HG02970 (cell line): ENCODE measurements around the gene MFAP3L.
"Not testable (repeated sequence)": the region's sequence is repeated elsewhere in the genome, so short reads cannot be mapped to it uniquely, and the experiment has no call there.

Source experiments
- ATAC-seq: cut with Tn5 transposase; IDR thresholded peaks from one replicate; pipeline ENCODE4 v1.9.1; 2021; ENCODE audit warnings: mild to moderate bottlenecking, moderate library complexity, moderate number of reproducible peaks; ENCODE audit not compliant: unreplicated experiment, low FRiP score

MFAP3L gene

DNA sequence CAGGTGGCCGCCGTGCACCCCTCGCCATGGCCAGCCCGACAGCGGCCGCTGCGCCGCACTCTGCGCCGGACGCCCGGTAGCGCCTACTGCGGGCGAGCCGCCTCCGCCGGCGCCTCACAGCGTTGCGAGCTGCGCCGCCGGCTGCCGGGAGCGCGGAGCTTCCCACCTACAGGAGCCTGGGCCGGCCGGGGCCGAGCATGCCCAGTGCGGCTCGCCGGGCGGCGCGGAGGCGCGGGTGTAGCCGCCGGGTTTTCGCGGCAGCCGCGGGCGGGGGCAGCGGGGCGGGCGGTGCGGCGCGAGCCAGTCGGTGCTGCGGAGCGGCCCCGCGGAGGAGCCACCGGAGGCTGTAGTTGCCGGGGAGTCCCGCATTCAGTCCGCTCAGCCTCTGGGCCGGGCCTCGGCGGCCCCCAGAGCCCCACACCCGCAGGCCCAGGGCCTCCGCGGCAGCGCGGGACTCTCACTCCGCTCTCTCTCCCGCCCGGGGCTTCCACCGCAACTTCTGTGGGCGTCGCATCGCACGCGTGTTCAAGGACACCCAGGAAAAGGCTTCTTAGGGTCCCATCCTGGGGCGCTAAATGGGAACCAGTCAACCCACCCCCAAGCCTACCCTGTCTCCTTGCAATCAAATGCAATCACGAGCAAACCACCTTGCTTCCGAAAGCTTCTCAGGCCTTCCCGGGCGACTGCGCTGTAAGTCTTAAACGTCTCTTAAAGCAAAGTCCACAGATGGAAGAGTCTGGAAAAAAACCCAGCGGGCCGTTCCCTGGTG is at the start of gene MFAP3L:
TSS of gene MFAP3L (minus strand) at position 143 of the 769 bp plus-strand sequence. CDS start 20,518 bp downstream, outside the sequence.
- ATAC-seq, result peak; percentile 85

DNA sequence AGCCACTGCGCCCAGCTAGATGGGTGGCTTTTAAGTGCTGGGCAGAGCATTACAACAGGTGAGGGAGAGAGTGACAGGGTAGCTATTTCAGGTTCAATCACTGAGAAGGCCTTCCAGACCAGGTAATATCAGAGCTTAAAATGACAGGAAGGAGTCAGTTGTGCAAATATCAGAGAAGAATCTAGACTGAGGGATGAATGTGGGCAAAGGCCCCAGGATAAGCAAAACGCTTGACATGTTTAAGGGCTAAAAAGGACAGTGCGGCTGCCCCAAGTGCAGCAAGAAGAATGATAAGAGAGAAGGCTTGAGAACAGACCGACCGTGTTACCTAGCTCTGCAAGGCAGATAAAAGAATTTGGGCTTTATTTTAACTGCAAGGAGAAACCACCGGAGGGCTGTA is 45.0 kb upstream of the MFAP3L start:
- no peak for ATAC-seq

DNA sequence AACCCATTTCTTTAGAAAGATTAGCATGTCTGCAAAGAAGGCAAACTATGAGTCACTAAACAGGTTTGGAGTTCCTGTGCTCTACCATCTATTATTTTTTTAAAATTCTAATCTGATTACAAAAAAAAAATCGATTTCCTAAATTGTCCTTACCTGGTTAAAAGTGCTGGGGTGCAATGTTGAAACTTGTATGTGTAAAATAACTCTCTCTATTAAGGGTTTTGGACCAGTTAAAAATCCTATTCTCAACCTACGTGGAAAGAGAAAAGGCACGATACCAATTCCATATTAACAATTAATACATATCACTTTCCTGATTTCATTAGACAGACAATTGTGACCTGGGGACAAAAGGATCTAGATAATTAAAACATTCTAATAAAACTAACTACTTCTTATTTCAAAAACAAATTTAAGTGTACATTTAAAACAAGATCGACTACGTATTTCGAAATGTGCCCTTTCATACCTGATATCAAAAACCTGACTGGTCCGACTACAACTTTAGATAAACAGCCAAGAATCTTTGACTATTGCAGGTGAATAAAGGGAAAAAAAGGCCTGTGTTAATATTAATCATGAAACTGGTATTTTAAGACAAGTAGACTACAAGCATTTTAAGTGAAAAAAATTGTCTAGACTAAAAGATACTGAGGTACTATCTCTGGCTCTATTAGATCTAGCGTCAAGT is 42.4 kb upstream of the MFAP3L start:
- ATAC-seq, result no peak

DNA sequence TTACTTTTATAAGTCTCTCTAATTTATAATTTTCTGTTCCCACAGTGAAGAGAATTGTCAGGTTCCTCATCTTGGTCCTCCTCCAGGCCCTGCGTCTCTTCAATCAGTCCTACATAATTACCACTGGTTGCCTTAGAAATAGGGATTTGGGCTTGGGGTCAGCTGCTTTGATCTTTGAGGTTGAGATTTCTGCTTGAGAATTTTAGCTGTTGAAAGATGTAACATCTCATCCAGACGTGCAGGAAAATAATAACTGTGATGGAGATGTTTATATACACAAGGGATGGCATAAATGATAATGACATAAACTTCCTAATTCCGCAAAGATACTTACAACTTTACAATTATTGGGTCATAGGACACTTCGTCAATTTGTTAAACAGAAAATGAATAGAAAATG is 33.2 kb upstream of the MFAP3L start:
- no peak for ATAC-seq

DNA sequence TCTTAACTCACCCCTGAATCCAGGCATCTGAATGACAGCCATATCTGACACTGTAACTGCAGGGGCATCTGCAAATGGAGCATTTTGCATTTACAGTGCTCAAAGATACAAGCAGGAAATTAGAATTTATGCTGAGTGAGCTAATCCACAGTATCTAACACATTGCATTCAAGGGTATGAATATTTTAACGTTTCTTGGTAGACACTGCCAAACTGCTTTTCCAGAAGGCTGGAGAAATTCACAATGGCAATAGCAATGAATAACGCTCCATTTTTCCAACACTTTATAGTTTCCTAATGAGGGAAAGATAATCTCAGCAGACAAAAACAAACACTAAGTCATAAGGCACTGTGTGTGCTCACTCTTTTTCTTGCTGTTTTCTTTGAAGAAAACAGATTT is 32.6 kb upstream of the MFAP3L start:
- no peak for ATAC-seq

DNA sequence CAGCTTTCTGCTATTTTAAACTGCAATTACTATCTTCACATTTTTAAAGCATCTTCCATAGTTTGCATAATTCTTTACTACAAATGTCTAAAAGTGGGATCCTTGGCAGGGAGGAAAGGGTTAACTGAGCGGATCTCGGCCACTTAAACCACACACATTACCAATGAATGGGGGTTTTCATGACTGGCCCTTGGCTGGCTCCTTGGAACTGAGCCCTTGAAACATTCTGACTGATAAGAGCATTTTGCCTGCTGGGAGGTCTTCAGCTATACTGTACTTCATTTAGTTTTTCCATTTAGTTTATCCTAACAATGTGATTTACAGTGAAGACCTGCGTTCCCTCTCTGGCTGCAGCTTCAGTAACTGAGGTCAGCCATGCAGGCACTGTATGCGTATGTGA is 31.7 kb upstream of the MFAP3L start:
- no peak for ATAC-seq

DNA sequence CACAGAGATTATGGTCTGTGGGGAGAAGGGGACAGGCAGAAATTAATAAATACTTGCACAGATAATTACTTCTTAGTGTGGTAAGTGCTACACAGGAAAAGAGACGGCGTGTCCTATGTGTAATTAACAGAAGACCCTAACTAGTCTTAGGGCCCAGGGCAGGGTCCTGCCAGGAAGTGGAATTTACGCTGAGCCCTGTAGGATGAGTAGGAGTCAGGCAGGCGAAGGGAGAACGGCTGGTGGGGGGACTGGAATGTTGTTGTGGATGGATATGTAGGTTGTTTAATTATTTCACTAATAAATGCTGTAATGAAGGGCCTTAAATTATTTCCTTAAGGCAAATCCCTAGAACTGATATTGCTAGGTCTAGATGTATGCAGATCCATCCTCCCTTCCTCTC is 26.7 kb upstream of the MFAP3L start:
- ATAC-seq, result no peak

DNA sequence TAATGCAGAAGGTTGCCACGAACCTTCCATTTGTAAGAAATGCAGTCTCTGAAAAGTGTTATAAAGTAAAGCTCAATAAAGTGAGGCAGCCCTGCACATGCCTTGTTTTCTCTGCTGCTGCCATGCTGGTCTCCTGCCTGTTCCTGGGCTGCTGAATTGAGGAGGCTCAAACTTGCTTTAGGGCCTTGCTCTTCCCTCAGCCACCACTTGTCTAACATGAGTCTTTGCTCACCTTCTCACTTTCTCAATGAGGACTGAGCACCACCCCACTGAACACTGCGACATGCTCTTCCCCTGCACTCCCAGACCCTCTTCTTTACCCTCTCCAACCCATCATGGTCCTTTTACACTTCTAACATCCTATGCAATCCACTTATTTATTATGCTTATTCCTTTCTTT is 25.2 kb upstream of the MFAP3L start:
- ATAC-seq, result no peak

DNA sequence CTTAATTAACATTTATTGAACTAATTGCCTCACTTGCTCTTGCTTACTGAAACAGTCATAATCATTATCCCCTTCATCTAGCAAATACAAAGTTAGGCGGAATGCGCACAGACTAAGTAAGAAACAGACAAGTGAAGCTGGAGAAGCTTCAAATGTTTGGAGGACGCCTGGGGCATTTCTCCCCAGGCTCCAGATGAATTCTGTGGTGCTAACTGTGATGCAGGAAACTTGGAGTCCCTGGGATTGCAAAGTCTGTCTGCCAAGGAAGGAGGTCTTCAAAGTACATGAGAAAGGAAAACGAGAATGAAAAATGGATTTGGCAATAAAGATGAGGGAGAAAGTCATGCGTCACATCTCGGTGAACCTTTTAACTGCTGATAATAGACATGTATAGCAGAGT is 23.6 kb upstream of the MFAP3L start:
- no peak for ATAC-seq

DNA sequence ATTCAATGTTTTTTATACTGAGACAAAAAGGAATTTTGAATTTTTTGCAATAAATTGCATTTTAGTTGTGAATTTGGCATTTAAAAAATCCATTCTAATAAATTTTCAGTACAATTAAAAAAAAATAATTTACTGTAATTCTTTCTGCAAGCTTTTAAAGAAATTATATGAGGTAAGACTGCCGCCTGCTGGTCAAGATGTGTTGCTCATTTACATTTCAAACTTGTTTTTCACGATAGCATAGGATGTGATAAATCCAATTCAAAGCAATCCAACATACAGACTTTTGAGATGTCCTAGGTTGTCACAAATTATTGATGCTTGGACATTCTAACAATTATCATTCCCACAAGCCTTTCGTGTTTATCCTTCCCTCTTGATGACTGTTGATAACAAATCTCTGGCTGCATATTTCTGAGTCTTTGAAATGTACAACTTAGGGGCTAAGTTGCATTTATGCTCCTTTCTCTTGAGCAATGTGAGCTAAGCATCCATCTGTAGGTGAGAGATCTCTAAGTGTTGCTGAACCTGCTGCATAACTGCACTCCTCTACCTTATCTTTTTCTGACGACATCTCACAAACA is 21.7 kb upstream of the MFAP3L start:
- no peak for ATAC-seq

DNA sequence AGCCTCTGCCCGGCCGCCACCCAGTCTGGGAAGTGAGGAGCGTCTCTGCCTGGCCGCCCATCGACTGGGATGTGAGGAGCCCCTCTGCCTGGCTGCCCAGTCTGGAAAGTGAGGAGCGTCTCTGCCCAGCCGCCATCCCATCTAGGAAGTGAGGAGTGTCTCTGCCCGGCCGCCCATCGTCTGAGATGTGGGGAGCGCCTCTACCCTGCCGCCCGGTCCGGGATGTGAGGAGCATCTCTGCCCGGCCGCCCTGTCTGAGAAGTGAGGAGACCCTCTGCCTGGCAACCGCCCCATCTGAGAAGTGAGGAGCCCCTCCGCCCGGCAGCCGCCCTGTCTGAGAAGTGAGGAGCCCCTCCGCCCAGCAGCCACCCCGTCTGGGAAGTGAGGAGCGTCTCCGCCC is 20.0 kb upstream of the MFAP3L start:
- not testable (repeated sequence) for ATAC-seq

DNA sequence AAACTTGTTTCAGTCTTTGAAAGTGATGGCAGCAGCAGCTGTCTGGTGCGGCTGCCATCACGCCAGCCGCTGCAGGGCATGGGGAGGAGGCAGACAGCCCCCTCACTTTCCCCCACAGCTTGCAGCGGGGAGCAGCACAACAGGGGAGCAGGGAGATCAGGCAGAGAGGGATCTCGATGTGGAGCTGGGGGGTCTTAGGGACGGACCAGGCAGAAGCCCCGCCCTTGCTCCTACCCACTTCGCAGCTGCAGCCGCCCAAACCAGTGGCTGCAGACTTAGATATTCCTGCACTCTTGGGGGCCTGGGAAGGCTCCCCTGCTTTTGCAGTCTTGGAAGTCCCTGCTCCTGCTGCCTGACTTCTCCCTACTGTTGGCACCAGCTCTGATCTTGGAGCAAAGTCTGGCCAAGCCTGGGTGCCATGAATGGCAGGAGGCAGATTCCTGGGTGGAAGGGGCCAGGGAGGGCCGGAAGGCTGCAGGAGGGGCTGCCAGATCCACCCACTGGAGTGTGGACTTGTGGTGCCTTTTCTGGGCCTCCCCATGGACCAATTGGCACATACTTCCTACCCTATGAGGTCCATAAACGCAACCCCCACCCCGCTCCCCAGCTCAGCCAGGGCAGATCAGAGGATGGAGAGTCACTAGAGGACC is 14.0 kb upstream of the MFAP3L start:
- no peak for ATAC-seq

DNA sequence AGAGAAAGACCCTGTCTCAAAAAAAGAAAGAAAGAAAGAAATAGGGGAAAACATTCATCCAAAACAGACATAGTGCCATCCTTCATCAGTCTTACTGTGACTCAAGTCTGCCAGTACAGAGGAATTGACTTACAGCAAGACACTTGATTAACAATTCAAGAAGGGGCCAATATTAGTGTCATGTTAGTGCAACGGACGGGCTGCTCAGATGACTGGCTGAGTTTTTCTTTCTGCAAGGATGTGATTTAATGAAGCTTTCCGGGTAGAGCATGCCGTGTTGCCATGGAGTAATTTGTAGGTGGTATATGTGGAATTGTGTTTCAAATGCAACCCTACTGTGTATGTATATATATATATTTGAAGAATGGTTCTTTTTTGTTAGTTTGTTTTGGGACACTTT is 12.6 kb upstream of the MFAP3L start:
- ATAC-seq, result no peak

DNA sequence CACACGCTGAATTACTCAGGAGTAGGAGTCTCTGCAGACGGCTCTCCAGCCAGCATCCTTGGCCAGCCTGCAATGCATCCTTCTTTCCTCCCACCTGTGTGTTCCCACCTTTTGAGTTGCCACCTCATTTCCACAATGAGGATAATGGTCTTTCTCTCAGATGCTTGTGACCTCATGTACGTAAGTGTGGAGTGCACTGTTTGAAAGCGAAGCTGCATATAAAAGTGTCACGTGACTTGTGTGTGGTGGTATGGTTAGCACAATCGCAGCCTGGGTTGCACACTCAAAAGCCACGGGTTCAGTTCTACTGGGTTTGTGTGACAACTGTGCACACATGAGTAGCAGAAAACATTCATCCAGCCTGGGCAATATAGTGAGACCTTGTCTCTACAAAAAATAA is 12.0 kb upstream of the MFAP3L start:
- no peak for ATAC-seq

DNA sequence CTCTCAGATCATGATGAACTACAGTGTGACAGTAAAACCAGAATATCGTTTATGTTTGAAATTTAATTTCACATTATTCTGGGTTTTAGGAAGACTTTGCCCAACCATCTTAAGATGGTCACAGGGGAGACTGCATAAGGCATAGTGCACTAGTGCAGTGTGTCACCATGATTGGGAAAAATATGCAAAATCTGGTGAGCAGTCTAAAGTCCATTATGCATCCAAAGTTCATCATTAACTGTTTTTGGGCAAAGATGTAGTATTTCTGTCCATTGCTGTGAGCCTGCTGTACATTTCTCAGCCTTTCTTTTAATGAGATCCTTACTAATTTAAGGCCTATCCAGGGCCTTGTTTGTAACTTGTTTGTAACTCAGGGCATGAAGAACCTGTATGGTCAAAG is 11.3 kb upstream of the MFAP3L start:
- no peak for ATAC-seq

DNA sequence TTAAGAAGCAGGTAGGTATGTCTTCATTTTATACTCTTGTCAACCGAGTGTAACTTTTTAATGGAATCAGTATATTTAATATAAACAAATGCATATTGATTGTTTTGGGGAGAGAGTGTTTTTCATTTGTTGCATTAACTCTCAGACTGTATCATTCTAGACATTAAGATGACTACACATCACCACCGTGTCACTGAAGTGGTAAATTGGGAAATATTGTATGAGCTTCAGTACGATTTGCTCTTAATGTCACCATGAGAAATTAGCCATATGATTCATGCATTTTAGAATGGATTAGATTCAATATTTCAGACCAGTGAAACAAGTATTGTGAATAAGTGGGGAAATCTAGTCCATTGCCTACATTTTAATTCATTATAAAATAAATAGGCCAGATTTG is 9.7 kb upstream of the MFAP3L start:
- no peak for ATAC-seq

DNA sequence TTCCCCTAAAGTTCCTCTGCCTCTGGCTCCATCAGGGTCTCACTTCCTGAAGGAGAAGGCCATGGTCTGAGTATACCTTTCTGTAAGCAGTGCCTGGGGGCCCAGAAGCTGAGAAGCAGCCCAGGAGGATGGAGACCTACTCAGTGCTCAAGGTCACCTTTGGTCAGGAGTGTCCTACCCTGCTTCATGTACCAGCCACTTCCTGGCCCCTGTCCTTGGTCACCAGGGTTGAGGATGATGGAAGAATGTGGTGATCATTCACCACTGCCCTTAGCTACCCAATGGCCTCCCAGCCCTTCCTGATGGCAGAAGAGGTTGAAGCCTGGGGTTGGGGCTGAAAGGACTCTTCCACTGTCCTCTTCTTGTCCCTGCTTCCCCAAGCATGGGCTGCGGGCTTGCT is 9.0 kb upstream of the MFAP3L start:
- no peak for ATAC-seq

DNA sequence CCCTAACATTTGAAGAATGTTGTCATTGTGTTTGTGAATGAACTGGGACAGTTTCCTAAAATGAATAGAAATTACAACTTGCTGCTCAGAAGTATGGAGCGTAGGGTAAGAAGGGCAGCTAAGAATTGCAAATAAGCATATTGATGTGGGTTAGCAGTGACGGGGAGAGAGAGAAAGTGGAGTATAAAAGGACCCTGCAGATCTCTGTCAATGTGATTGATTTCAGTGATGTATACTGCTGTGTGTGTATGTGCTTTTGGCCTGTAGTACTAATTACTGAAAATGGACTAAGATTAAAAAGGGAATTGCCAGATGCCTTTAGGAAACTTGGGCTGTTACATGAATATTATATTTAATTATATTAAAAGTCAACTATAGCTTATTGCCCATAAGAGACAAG is 7.8 kb upstream of the MFAP3L start:
- ATAC-seq, result no peak

DNA sequence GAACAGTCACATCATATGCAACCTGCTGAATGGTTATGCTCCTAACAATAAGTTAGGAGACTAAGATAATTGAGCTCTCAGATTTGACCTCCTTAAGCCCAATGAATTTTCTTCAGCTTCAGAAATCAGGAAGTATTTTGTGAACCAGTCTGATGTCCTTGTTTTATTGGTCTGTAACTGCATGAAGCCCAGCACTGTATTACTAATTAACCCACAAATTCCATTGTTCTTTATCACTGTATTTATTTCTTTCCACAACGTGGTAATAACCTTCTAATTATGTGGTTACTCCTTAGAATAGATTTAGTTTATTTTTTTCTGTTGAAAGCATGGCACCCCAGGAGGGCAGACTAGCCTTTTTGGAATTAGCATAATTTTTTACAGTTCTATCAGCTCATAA is 3.9 kb upstream of the MFAP3L start:
- ATAC-seq, result no peak

DNA sequence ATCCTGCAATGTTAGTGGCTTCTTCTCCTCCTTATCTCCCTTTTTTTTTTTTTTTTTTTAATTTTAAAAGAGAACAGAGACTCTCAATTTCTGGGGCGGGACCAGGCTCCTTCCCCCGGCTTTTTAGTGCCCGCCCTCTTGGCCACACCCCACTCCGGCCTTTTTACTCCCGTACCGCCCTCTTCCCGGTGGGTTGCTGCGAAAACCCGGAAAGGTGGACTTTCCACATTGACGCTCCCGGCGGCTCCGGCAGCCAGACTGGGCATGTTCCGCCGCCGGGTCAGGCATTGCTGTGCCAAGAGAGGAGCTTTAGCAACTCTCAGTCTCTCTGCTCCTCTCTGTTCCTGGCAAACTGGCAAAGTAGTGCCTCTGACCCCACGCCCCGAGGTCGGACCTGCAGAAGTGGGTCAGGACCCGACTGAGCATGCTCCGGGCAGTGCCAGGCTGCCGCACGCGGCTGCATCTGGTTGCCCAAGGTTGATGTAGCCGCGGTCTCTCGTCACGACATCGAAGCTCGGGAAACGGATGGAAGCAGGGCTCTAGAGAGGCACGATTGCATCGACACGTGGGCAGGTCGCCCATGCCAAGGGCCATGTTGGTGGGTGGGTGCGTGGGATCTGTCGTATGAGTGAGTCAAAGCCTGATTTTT is 1.1 kb upstream of the MFAP3L start:
- ATAC-seq, result peak; percentile 77
